NCI-H2227 (cell line): Measurements from ENCODE around the gene CNTN5.
"Not testable (repeated sequence)": the region's sequence is repeated elsewhere in the genome, so short reads cannot be mapped to it uniquely, and the experiment has no call there.

ENCODE experiments used
- DNase-seq: peaks from one replicate; lab custom pipeline; 2025; ENCODE audit not compliant: unreplicated experiment; lab: John Stamatoyannopoulos, UW

CNTN5 gene

DNA sequence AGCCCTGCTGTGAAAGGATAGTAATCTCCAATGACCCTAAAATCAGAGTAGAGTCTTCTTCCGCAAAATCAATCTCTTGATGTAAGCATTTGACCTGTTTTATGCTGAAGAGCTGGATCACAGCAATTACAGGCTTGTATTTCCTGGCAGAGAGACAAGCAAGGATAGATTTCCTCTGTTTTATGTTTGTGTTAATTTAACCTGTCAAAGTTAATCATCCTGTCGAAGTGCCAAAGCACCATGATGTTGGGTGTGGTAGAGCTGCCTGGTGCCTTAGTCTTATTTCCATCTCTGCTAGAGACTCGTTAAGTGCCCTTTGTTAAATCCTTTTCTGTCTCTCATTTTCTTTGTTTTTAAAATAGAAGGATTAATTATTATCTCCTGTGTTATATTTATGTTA, 248.1 kb downstream of the CNTN5 start:
- DNase-seq: no peak

DNA sequence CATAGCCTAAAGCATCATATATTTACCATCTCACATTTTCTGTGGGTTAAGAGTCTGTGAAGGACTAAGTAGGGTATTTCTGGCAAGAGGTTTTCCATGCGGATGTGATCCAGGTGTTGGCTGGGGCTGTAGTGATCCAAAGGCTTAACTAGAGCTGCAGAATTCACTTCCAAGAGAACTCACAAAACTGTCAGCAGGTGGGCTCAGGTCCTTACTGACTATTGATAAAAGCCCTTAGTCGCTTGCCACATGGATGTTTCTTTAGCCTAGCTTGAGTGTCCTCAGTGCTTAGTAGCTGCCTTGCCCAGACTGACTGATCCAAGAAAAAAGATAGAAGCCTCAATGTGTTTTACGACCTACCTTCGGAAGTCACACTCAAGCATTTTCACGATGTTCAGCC, 250.8 kb downstream of the CNTN5 start:
- no peak for DNase-seq

DNA sequence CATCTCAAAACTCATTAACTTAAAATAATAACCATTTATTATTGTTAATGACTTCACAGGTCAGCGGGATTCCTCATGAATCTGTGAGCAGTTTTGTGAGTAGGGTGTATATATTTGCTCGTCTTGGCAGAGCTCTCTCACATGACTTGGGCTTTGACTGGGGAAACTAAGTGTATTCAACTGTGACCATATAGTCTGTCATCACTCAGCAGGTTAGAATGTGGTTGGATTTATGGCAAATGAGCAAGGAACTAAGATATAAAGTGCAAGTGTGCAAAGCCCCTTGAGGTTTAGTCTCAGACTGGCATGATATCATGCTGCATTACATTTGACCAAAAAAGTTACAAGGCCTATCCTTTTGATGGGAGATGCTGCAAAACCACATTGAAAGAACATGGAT, 254.8 kb downstream of the CNTN5 start:
- DNase-seq: no peak

DNA sequence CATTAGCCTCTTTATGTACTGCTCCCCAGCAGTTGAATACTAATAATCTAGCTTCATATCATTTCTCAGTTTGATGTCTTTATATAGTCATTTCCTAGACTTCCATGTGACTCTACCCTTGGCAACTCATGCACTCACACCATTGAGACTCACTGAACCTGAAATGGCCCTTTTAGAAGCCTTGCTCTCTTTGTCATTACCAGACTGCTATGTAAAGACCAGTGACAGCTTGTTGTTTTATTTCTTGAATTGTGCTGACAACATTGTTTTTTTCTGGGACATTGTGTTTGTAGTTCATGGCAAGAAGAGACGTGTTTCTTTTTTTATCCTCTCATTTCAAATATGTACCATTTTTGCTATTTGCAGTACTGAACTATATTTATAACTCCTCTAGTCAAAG, 256.5 kb downstream of the CNTN5 start:
- no peak for DNase-seq

DNA sequence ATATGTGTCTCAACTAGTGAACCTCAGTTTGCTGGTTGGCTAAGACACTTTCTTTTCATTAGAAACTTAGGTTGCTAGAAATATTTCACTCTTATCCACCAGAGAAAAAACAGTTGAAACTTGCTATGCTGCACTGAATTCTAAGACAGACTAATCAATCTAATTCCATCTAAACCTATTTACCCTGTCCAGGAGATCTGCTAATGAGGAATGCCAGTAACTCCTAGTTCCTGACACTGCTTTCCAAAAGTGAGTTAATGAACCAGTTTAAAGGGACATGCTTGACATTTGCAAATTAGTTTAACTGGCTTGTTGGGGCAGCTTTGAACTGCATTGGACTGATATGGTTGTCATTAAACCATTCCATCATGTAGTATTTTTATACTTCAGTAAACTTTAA, 258.5 kb downstream of the CNTN5 start:
- DNase-seq: no peak

DNA sequence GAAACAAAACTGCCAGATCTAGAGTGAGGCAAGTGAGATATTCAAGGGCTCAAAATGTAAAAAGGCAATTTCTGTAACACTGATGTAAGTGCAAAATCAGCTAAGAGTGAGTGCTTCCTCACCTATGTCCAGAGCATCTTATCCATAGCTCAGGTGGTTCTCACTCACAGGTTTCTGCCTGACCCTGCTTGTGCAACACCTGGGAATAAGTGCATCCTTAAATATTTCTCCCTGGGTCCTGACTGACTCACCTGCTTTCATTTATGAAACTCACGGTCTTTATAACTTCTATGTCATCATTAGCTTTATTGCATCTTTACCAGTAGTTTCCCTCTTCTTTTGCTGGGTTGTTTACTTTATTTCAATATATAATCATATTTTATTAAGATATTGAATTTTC, 260.6 kb downstream of the CNTN5 start:
- DNase-seq: no peak

DNA sequence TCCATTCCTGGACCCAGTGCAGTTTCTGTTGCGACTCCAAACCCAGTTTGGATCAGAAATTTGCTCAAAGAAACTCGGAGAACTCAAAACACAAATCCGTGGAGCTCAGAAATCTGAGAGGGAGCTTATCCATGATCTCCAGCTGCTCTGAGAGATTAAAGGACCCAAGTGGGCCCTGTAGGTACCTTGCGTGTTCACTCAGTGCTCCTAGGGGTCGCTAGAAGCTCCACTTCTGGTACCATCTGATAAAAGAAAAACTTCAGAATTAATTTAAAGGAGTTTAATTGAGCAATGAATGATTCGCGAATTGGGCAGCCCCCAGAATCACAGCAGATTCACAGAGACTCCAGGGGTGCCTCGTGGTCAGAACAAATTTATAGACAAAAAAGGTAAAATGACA, 277.2 kb downstream of the CNTN5 start:
- DNase-seq: not testable (repeated sequence)

DNA sequence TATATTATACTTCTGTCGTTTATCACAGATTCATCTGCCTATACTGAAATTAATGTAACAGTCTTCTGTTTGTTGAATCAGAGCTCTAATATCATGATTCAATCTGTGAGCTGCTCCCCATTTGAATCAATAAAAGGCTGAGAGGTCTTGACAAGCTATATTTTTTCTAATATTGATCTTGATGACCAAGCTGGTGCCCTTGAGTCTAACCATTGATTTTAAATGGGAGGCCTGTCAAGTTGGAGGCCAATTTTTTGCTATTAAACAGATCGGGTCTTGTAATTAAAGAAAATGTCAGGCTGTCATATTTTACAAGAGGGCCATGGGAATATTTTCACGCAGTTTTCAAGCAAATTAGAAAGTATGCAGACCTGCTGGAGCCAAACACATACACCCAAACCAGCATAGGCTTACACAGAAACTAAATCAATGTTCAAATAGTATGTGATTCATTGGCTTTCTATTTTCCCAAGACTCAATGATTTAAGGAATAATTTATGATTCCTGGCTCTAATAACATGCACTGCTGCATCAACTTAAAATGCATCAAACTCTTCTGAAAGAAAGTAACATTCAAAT, 286.9 kb downstream of the CNTN5 start:
- DNase-seq: no peak

DNA sequence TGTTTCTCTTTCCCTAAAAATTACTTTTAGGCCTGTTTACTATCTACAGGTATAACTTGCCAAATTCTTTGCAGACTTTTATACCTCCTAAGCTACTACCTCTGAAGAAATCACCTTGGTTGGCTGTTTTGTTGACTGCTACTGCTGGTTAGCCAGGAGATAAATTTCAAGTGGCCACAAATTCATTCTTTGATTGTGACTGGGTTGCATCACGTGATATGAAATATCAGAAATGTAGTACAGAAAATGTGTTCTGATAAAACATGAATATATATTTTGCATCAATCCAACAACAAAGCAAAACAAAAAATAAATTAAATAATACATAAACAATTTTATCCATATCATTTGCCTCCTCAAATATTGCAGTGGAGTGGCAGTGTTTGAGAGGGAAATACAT, 291.1 kb downstream of the CNTN5 start:
- DNase-seq: no peak

DNA sequence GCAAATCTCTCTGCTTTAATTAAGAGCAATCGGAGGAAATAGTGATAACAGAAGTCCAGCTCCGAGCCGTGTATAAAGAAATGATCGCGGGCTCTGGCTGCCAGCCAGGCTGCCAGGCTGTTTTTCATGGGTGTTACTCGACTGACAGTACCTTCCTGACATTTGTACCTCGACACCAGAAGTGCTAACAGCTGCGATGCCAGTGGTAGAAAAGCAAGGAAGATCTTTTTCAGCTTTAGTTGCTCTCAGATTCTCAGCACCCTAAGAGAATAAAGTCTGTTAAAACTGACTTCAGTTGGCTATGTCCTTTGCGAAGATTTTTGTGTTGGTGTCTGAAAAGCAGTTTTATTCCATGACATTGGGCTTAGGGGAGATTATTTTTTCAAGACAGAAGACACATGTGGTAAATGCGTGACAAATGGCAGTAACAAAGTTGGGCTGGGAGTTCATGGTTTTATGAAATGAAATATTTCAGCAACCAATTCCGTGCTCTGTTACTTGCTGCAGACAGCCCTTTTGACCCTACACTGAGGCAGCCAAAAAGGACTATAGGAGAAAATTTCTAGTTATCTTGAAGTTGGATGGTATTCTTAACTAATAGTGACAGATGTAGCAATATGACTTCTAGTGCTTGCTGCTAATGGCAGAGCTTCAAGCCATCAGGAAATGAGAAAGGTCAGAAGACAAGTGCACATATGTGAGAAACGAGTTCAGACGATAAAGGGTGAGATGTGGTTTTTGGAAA, 296.2 kb downstream of the CNTN5 start:
- DNase-seq: no peak

DNA sequence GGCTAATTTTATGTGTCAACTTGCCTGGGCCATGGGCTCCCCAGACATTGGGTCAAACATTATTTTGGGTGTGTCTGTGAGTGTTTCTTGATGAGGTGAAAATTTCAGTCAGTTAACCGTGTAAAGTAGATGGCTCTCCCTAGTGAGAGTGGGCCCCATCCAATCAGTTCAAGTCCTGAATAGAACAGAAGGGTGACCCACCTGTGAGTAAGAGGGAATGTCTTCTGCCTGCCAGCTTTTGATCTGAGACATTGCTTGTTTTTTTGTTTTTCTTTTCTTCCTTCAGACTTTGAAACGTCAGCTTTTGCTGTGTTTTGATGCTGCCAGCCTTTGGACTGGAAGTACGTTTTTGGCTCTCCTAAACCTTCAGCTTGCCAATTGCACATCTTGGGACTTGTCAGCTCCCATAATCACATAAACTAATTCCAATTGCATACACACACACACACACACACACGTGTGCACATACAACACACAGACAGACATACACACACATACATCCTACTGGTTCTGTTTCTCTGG, 300.1 kb downstream of the CNTN5 start:
- no peak for DNase-seq

DNA sequence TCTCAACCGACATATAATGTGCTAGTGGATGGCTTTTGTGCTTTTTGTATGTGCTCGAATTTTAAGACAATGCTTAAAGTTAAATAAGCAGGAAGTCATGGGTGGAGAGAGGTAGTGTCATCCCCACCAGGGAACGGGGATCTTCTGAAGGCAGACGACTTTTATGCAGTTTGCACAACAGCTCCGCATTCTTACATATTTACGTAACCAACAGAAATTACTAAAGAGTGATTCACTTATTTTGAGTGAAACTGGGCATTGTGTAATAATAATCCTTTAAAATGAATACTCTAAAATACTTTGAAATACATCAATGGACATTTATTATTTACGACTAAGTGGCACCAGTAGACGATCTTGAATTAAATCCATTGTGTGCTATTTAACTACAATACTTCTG, 305.1 kb downstream of the CNTN5 start:
- DNase-seq: no peak

DNA sequence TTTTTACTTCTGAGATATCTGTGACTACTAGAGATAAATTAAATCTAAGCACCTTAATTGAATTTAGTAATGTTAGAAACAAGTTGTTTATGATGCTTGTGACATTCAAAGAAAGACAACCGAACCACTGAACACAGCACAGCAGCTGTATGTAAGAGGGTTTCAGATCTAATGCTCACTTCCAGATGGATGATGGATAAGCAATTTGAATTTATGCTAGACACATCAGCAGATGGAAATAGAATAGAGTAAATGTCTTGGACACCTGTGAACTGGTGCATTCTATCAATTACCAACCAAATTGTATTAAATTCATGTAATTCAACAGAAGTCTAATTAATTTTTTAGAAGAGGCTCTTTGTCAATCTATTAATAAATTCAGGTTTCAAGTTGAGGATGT, 306.3 kb downstream of the CNTN5 start:
- DNase-seq: no peak

DNA sequence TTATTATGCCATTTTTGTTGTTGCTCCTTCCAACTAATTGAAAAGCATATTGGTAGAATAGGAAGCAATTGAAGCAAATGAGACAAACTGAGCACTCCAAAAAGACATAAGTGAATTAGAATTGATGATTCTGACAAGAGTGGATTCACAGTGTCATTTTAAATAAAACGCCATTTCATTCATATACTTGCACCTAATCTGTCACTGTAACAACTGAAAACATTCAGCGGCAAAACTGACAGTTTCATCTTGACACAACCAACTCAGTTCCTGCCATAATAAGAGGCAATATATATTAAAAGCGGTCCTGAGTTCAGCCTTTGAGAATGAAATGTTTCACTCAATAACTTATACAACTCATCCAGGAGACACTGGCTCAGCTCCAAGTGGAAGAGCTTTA, 306.8 kb downstream of the CNTN5 start:
- DNase-seq: no peak

DNA sequence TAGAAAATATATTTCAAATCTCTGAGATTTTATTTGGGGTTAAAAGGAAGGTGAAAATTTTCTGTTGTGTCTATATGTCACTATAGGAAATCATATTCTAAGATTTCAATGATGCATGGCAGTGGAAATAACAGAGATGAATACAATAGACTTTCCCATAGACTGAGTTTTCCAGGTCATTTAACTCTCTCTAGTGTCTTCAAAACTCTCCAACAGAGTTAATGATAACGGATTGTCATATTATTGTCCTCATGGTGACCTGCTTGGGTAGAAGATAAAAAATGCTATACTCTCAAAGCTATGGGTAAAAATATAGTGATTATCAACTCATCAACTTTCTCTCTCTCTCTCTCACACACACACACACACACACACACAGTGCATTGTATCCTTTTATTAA, 312.9 kb downstream of the CNTN5 start:
- no peak for DNase-seq

DNA sequence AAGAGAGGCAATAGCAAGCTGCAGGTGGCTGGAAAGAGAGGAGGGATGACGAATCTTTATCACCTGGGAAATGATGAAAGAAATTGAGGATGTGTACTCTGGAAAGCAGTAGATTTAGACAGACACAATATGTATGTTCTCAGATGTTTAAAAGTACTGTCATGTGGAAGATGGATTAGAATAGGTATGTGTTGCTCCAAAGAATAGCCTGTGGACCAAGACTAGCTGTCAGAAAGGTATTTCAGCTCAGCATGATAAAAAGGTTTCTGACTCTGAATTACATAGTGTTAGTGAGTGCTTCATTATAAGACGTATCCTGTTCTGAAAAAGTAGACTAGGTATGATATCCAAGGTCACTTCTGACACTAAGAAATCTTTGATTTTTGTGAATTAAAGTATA, 322.4 kb downstream of the CNTN5 start:
- DNase-seq: no peak

DNA sequence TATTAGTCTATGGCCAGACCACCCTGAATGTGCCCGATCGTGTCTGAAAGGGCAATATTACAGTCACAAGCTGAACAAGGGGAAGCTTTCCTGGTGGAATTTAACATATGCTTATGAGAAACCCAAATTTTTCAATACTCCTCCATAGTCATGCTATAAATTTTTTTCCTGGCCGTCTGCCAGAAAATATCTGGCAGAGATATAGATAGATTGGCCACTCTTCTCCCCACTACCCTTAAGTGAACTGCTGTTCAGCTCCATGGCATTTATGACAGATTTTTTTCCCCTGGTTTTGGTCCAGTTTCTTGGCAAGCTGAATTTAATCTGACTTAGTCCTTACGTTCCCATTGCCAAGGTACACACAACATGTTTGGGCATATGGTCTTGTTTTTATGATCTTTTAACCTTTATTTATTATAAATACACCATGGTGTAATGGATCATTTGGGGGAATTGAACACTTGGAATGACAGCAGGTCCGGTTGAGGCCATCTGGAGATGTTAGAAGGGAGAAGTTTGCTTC, 328.5 kb downstream of the CNTN5 start:
- no peak for DNase-seq

DNA sequence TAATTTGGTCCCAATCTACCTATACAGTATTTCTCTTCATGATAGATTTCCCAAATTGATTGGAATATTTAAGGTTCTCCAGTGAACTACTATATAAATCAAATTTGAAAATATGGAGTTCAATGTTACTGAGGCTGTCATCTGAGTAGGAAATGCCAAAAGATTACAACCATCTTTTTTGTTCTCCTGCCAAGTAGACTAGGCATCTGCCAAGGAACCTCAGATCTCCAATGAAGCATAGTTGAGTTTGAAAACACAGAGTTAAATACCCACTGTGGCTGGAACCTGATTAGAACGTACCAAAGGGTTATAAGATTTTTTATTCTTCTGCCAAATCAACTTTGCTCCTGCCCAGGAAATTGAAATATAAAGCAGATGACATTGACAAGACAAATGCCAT, 330.9 kb downstream of the CNTN5 start:
- DNase-seq: no peak

DNA sequence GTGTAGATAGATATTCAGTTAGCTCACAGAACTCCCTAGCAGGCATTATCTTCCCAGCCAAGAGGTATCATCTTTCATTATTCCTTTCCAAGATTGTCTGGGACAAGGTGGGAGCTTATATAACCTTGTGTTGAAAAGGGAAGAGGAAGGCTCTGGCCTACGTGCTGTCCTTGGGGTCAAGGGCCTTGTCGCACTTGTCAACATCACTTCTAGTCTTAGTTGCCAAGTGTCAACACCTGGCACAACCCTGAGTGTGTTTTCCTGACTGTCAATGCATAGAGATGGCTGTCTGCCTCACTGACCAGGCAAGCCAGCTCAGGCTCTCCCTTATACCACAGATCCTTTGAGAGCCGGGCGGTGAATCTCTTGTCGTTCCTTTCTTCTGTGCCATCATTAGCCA, 331.9 kb downstream of the CNTN5 start:
- no peak for DNase-seq

DNA sequence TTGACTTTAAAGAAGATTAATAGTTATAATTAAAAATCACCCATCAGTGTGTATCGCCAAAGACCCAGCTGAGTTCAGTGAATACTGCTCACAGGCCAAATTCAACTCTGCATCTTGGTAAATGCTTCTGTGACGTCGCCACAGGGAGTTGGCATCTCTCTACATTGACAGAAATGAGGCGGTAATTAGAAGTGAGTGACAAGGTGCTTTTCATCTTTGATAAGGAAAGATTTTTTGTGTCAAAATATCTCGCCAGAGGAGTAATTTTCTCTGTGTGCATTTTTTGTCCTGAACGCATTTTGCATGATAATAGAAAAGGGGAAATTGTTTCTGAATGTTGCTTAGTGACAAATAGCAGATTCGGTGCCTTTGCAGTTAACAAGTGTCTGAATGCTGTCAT, 345.8 kb downstream of the CNTN5 start:
- DNase-seq: no peak

DNA sequence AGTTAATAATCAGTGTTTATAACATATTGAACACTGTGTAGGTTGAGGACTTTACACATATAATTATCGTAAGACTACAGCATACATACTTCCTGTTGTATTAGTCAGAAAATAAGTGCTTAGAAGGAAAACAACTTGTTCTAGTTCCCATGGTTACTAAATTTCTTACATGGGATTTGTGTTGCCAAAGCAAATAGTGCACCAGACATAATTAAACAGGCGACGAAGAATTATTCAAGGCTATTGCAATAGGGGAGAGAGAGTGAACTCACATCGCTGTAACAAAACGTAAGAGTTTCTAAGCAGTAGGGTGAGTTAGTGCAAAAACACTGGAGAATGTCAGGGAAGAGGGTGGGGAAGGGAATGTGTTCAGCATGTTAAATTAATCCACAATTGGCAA, 347.8 kb downstream of the CNTN5 start:
- DNase-seq: no peak

DNA sequence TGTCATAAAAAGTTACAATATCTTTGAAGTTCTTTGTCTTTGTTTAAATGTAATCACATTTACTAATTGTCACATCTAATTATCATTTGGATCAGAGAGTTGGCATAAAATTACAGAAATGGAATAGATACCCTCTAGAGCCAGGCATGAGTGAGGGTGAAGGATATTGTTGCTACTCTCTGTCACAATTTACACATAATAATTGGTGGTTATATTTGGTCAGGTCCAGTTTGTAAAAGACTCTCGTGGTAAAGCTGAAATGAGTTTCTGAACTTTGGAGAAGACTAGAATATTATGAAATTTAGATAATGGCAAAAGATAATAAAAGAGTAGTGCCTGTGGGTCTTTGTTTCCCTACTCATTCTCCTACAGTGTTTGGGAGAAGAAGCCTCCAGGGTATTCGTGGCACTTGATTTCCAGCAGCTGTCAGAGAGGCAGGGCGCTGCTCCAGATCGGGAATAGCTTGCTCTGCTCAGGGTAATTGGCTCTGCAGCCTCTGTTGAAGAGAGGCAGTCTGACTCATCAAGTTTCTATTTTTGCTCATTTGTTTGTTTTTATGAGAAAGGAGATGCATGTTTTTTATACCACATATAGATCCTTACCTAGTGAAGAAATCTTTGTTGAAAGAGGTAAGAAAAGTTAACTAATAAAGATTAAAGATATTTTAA, 349.9 kb downstream of the CNTN5 start:
- DNase-seq: no peak
